GM23338 (cell line): ENCODE data around the gene AP2M1. TPM values are rescaled to one million over a fixed set of nuclear protein-coding genes. Genes with fewer than 3 reads are reported as not detected.

Source experiments
- ATAC-seq: fragments of 200-7000 bp; cut with Tn5 transposase; 3 replicates; pipeline ENCODE4 v1.9.1; 2020
- DNase-seq: peaks from one replicate; pipeline ENCODE4 v3.0.0-alpha.2; 2015; ENCODE audit warnings: low spot score
- H2AFZ ChIP-seq: fragments of 200-600 bp; sonication (generic); 2 replicates; pipeline ENCODE4 v1.8.0; 2016; ENCODE audit warnings: antibody characterized with exemption, mild to moderate bottlenecking, moderate library complexity
- H3F3A ChIP-seq: fragments of 200-600 bp; sonication (generic); replicated peaks from 2 replicates; pipeline ENCODE4 v1.8.0; 2017; ENCODE audit warnings: antibody characterized with exemption, mixed run types, low read depth
- H3K27ac ChIP-seq: fragments of 200-600 bp; sonication (generic); 2 replicates; pipeline ENCODE4 v1.6.1; 2016; ENCODE audit warnings: low read depth
- H3K27me3 ChIP-seq: fragments of 200-600 bp; sonication (generic); 2 replicates; pipeline ENCODE4 v1.8.0; 2016; ENCODE audit warnings: mild to moderate bottlenecking, mixed run types, moderate library complexity; ENCODE audit not compliant: insufficient read depth
- H3K36me3 ChIP-seq: fragments of 200-600 bp; sonication (generic); 2 replicates; pipeline ENCODE4 v1.8.0; 2016; ENCODE audit warnings: mild to moderate bottlenecking; ENCODE audit not compliant: insufficient read depth
- H3K4me1 ChIP-seq: fragments of 200-600 bp; sonication (generic); 2 replicates; pipeline ENCODE4 v1.8.0; 2016; ENCODE audit warnings: mild to moderate bottlenecking, moderate library complexity; ENCODE audit not compliant: insufficient read depth
- H3K4me2 ChIP-seq: fragments of 200-600 bp; sonication (generic); 2 replicates; pipeline ENCODE4 v1.7.1; 2017; ENCODE audit warnings: mixed run types
- H3K4me3 ChIP-seq: fragments of 200-600 bp; sonication (generic); 2 replicates; pipeline ENCODE4 v1.6.1; 2016; ENCODE audit warnings: mixed run types
- H3K79me2 ChIP-seq: fragments of 200-600 bp; sonication (generic); replicated peaks from 2 replicates; pipeline ENCODE4 v1.8.0; 2017; ENCODE audit warnings: mild to moderate bottlenecking; ENCODE audit not compliant: insufficient read depth
- H3K9me2 ChIP-seq: fragments of 200-600 bp; sonication (generic); 2 replicates; pipeline ENCODE4 v1.8.0; 2017; ENCODE audit not compliant: insufficient read depth
- H4K20me1 ChIP-seq: fragments of 200-600 bp; sonication (generic); replicated peaks from 2 replicates; pipeline ENCODE4 v1.8.0; 2017; ENCODE audit warnings: mild to moderate bottlenecking; ENCODE audit not compliant: insufficient read depth
- H3K27ac Mint-ChIP-seq: 2 replicates; pipeline ENCODE4 v1.8.0; 2020; ENCODE audit warnings: inconsistent platforms, mild to moderate bottlenecking, moderate library complexity, mixed read lengths
- H3K27me3 Mint-ChIP-seq: 3 replicates; pipeline ENCODE4 v1.8.0; 2022; ENCODE audit warnings: low read depth, mild to moderate bottlenecking, moderate library complexity, mixed read lengths, inconsistent platforms; ENCODE audit not compliant: insufficient read depth, poor library complexity
- H3K36me3 Mint-ChIP-seq: 3 replicates; pipeline ENCODE4 v1.8.0; 2021; ENCODE audit warnings: low read depth, mild to moderate bottlenecking, inconsistent platforms, moderate library complexity, mixed read lengths
- H3K4me1 Mint-ChIP-seq: 3 replicates; pipeline ENCODE4 v1.8.0; 2020; ENCODE audit warnings: mild to moderate bottlenecking, inconsistent platforms, mixed read lengths
- H3K4me3 Mint-ChIP-seq: 3 replicates; pipeline ENCODE4 v1.8.0; 2021; ENCODE audit warnings: moderate library complexity, mild to moderate bottlenecking, inconsistent platforms, mixed read lengths
- H3K9me3 Mint-ChIP-seq: 3 replicates; pipeline ENCODE4 v1.8.0; 2020; ENCODE audit warnings: moderate library complexity, mild to moderate bottlenecking, inconsistent platforms, mixed read lengths
- CREB1 ChIP-seq: fragments of 250-450 bp; sonication (Bioruptor Pico); IDR thresholded peaks from 2 replicates; pipeline ENCODE4 v1.5.0; 2020; ENCODE audit warnings: low read depth, mild to moderate bottlenecking, moderate library complexity
- CTCF ChIP-seq, 2 experiments: fragments of 200-600 bp in 1 of 2; sonication (generic) in 1 of 2; conservative IDR thresholded peaks; 2 replicates each; pipeline versions ENCODE4 v1.5.1 to v1.6.1; 2016 to 2017; ENCODE audit warnings: antibody characterized with exemption in 2 of 2, low read depth in 2 of 2, mild to moderate bottlenecking in 2 of 2, moderate library complexity in 1 of 2
- ETS1 ChIP-seq: IDR thresholded peaks from 2 replicates; pipeline ENCODE4 v1.6.1; 2016; ENCODE audit warnings: antibody characterized with exemption
- EZH2 ChIP-seq: fragments of 200-600 bp; sonication (generic); IDR thresholded peaks from one replicate; pipeline ENCODE4 v1.8.0; 2017; ENCODE audit warnings: antibody characterized with exemption, mild to moderate bottlenecking, low read depth; ENCODE audit not compliant: unreplicated experiment
- JUNB ChIP-seq: IDR thresholded peaks from one replicate; pipeline ENCODE4 v1.6.1; 2016; ENCODE audit warnings: antibody characterized with exemption; ENCODE audit not compliant: unreplicated experiment
- NANOG ChIP-seq: IDR thresholded peaks from 2 replicates; pipeline ENCODE4 v1.6.1; 2016; ENCODE audit warnings: antibody characterized with exemption, borderline replicate concordance
- ZNF114 ChIP-seq: fragments of 250-450 bp; sonication (Bioruptor Pico); IDR thresholded peaks from 2 replicates; pipeline ENCODE4 v1.5.0; 2020; ENCODE audit warnings: mild to moderate bottlenecking, moderate library complexity
- ZNF462 ChIP-seq: fragments of 250-450 bp; sonication (Bioruptor Pico); IDR thresholded peaks from 2 replicates; pipeline ENCODE4 v1.5.0; 2020; ENCODE audit warnings: mild to moderate bottlenecking, moderate library complexity
- polyA plus RNA-seq: library from polyadenylated mRNA; unstranded; fragments of >200 nt; fragmentation: Nextera tagmentation; extraction: Ambion mirVana; gene quantifications from 2 replicates; pipeline ENCODE4 v1.2.1, GENCODE V29; 2016
- total RNA-seq: library from RNA; depleted of rRNA; stranded (reverse); fragments of >200 nt; shearing (Covaris generic); gene quantifications from 2 replicates; pipeline ENCODE4 v1.2.3, GENCODE V29; 2014

The AP2M1 gene
- total and polyA plus RNA-seq, 2 experiments from 2014 or later = 215 to 305 TPM

GRCh38 chr3:184171562-184171961, 3.1 kb upstream of the AP2M1 start (continued):
- TF ChIP-seq ZNF462 (CRISPR knock-in tag) = no peak
- TF ChIP-seq CREB1 (CRISPR knock-in tag) = no peak
- no peak for TF ChIP-seq JUNB

GRCh38 chr3:184172681-184173373, 1.8 kb upstream of the AP2M1 start:
- H3K27ac Mint-ChIP-seq = no peak overlapping the region
- Histone ChIP-seq H3F3A (0 out of 2 replicates have a peak, but pooled peaks cover 4% of the 10 kb centered on the region), H3K27me3 (no peaks in the 10 kb centered on the region), H4K20me1 (peaks cover 8% of the 10 kb centered on the region; the same call in 1 of the 2 replicates), H3K36me3 (no peaks in the 10 kb centered on the region), H2AFZ (no peak overlapping the region), H3K4me3 (no peak overlapping the region), H3K79me2 (peaks cover 25% of the 10 kb centered on the region), H3K27ac (no peak overlapping the region), H3K9me2 (no peaks in the 10 kb centered on the region), H3K4me2 (no peak overlapping the region), H3K4me1 (peaks cover 15% of the 10 kb centered on the region)
- peaks cover 34% of the 10 kb centered on the region for H3K4me1 Mint-ChIP-seq
- peaks cover 3% of the 10 kb centered on the region for H3K27me3 Mint-ChIP-seq
- no peaks in the 10 kb centered on the region for H3K9me3 Mint-ChIP-seq
- H3K36me3 Mint-ChIP-seq = peaks cover 38% of the 10 kb centered on the region
- H3K4me3 Mint-ChIP-seq = no peak overlapping the region; the same call in 2 of the 3 replicates
- DNase-seq = no peak
- ATAC-seq = no peak
- no peak for TF ChIP-seq NANOG
- TF ChIP-seq ZNF114 = no peak
- TF ChIP-seq CTCF (conservative IDR thresholded peaks at IDR 0.05; ENCODE audit: low read depth in 2 of 2) = no peak
- TF ChIP-seq ETS1 = no peak
- TF ChIP-seq EZH2 = no peak
- TF ChIP-seq CREB1 (CRISPR knock-in tag) = no peak
- TF ChIP-seq JUNB = no peak
